Trophoblast cell (in vitro differentiated cells and primary cell): Measurements from ENCODE around the gene LMOD2.

ENCODE experiments used
- DNase-seq, 2 donors: peaks; one replicate each; pipeline ENCODE4 v3.0.0-alpha.2; 2016
- H2AFZ ChIP-seq: 2 replicates; pipeline ENCODE4 v1.6.1; 2013; ENCODE audit warnings: low read length, moderate library complexity, mild to moderate bottlenecking; ENCODE audit not compliant: insufficient read depth, poor library complexity
- H2AK5ac ChIP-seq: 2 replicates; pipeline ENCODE4 v1.6.1; 2013; ENCODE audit warnings: mild to moderate bottlenecking, low read length
- H2BK120ac ChIP-seq: 2 replicates; pipeline ENCODE4 v1.6.1; 2013; ENCODE audit warnings: low read length, mild to moderate bottlenecking, moderate library complexity; ENCODE audit not compliant: insufficient read depth, poor library complexity
- H2BK12ac ChIP-seq: 2 replicates; pipeline ENCODE4 v1.6.1; 2013; ENCODE audit warnings: mild to moderate bottlenecking, low read length, moderate library complexity
- H2BK5ac ChIP-seq: 2 replicates; pipeline ENCODE4 v1.6.1; 2013; ENCODE audit warnings: low read length, low read depth, moderate library complexity, mild to moderate bottlenecking; ENCODE audit not compliant: poor library complexity
- H3K14ac ChIP-seq: 2 replicates; pipeline ENCODE4 v1.6.1; 2013; ENCODE audit warnings: mild to moderate bottlenecking, low read length
- H3K18ac ChIP-seq: 2 replicates; pipeline ENCODE4 v1.6.1; 2013; ENCODE audit warnings: mild to moderate bottlenecking, low read length
- H3K23ac ChIP-seq: 2 replicates; pipeline ENCODE4 v1.6.1; 2013; ENCODE audit warnings: low read length
- H3K27ac ChIP-seq: 2 replicates; pipeline ENCODE4 v1.5.1; 2013; ENCODE audit warnings: low read depth, mild to moderate bottlenecking, inconsistent platforms, low read length, moderate library complexity
- H3K27me3 ChIP-seq: 2 replicates; pipeline ENCODE4 v1.6.1; 2013; ENCODE audit warnings: inconsistent platforms, mild to moderate bottlenecking, low read length, moderate library complexity; ENCODE audit not compliant: insufficient read depth
- H3K36me3 ChIP-seq, 2 experiments: 1 replicate in 1 of 2; 2 replicates in 1 of 2; pipeline ENCODE4 v1.6.1; 2013; ENCODE audit warnings: low read length in 2 of 2, mild to moderate bottlenecking in 2 of 2, moderate library complexity in 1 of 2; ENCODE audit not compliant: insufficient read depth in 2 of 2, control insufficient read depth in 1 of 2
- H3K4ac ChIP-seq: 2 replicates; pipeline ENCODE4 v1.6.1; 2013; ENCODE audit warnings: low read depth, mild to moderate bottlenecking, low read length, moderate library complexity
- H3K4me1 ChIP-seq, 2 experiments: 1 replicate in 1 of 2; 2 replicates in 1 of 2; pipeline ENCODE4 v1.6.1; 2013; ENCODE audit warnings: low read length in 2 of 2, mild to moderate bottlenecking in 2 of 2, moderate library complexity in 1 of 2; ENCODE audit not compliant: insufficient read depth in 2 of 2, control insufficient read depth in 1 of 2
- H3K4me2 ChIP-seq: 2 replicates; pipeline ENCODE4 v1.6.1; 2013; ENCODE audit warnings: inconsistent platforms, mild to moderate bottlenecking, low read length, moderate library complexity
- H3K4me3 ChIP-seq: 2 replicates; pipeline ENCODE4 v1.5.1; 2013; ENCODE audit warnings: mild to moderate bottlenecking, low read depth, low read length, inconsistent platforms
- H3K79me1 ChIP-seq: one replicate; pipeline ENCODE4 v1.6.1; 2013; ENCODE audit warnings: low read length
- H3K79me2 ChIP-seq: 2 replicates; pipeline ENCODE4 v1.6.1; 2013; ENCODE audit warnings: low read length, mild to moderate bottlenecking; ENCODE audit not compliant: control insufficient read depth, insufficient read depth, poor library complexity
- H3K9ac ChIP-seq: 2 replicates; pipeline ENCODE4 v1.6.1; 2013; ENCODE audit warnings: mild to moderate bottlenecking, low read length
- H3K9me3 ChIP-seq: 2 replicates; pipeline ENCODE4 v1.6.1; 2013; ENCODE audit warnings: low read depth, mild to moderate bottlenecking, control low read depth, inconsistent platforms, low read length; ENCODE audit not compliant: insufficient read depth
- H4K12ac ChIP-seq: 2 replicates; pipeline ENCODE4 v1.6.1; 2013; ENCODE audit warnings: low read depth, mild to moderate bottlenecking, low read length, moderate library complexity
- H4K8ac ChIP-seq: 2 replicates; pipeline ENCODE4 v1.6.1; 2013; ENCODE audit warnings: low read depth, mild to moderate bottlenecking, low read length, moderate library complexity
- H4K91ac ChIP-seq: one replicate; pipeline ENCODE4 v1.6.1; 2013; ENCODE audit warnings: low read depth, mild to moderate bottlenecking, low read length, moderate library complexity
- WGBS: extraction: QIAGEN DNeasy Blood & Tissue Kit; methylation state at CpG from one replicate; pipeline ENCODE4 v1.1.7; 2013; ENCODE audit warnings: missing lambda C conversion rate; ENCODE audit not compliant: insufficient read length, insufficient coverage; ENCODE audit errors: extremely low coverage; 5-methylcytosine and 5-hydroxymethylcytosine counted together

LMOD2 gene

GRCh38 chr7:123652406-123652805 is 3.3 kb upstream of the LMOD2 start:
- Histone ChIP-seq H2AK5ac (no peak overlapping the region), H2BK5ac (no peak overlapping the region), H2BK12ac (no peak overlapping the region), H3K4me2 (no peak overlapping the region), H3K27me3 (no peaks in the 10 kb centered on the region), H3K79me2 (no peaks in the 10 kb centered on the region), H2BK120ac (no peak overlapping the region), H3K4me3 (no peak overlapping the region), H3K9me3 (no peaks in the 10 kb centered on the region), H3K79me1 (peaks cover 22% of the 10 kb centered on the region), H3K4ac (no peak overlapping the region), H3K18ac (no peak overlapping the region), H4K91ac (no peak overlapping the region), H4K8ac (no peak overlapping the region), H3K23ac (no peak overlapping the region), H4K12ac (no peak overlapping the region), H3K27ac (no peak overlapping the region), H3K36me3 (no peaks in the 10 kb centered on the region), H3K14ac (no peak overlapping the region), H2AFZ (no peak overlapping the region), H3K4me1 (peaks cover 12 to 13% of the 10 kb centered on the region in 2 experiments), H3K9ac (no peak overlapping the region)
- DNase-seq = no peak
- whole genome bisulfite sequencing = no CpG with 5 or more reads among the region's 1 CpG

- peak overlapping the region; percentile 80 for H4K91ac ChIP-seq
- H3K36me3 ChIP-seq = no peaks in the 10 kb centered on the region
- H3K4me2 ChIP-seq = no peak overlapping the region
- peak overlapping the region; percentile 29 for H3K14ac ChIP-seq
- H4K8ac ChIP-seq = no peak overlapping the region
- no peaks in the 10 kb centered on the region for H3K79me2 ChIP-seq
- no peak overlapping the region for H3K9ac ChIP-seq
- H4K12ac ChIP-seq = no peak overlapping the region
- peaks cover 8 to 9% of the 10 kb centered on the region in 2 experiments for H3K4me1 ChIP-seq
- no peak overlapping the region for H2BK120ac ChIP-seq
- H3K9me3 ChIP-seq = no peaks in the 10 kb centered on the region
- no peak overlapping the region for H3K18ac ChIP-seq
- H2BK5ac ChIP-seq = peak overlapping the region; percentile 5
- no peak overlapping the region for H3K27ac ChIP-seq
- no peak for DNase-seq
- H3K23ac ChIP-seq = no peak overlapping the region
- H3K79me1 ChIP-seq = peaks cover 17% of the 10 kb centered on the region
- WGBS = no CpG with 5 or more reads among the region's 6 CpGs
- no peak overlapping the region for H2AK5ac ChIP-seq
- H2BK12ac ChIP-seq = peak overlapping the region; percentile 87
- no peak overlapping the region for H2AFZ ChIP-seq
- H3K27me3 ChIP-seq = no peaks in the 10 kb centered on the region
- H3K4ac ChIP-seq = no peak overlapping the region
- H3K4me3 ChIP-seq = no peak overlapping the region
These were observed 2.5 kb upstream of the LMOD2 start for GRCh38 chr7:123653162-123653561.

GRCh38 chr7:123656544-123657303 is 1.1 kb downstream of the LMOD2 start:
- H2AK5ac ChIP-seq = no peak overlapping the region
- no peak overlapping the region for H4K8ac ChIP-seq
- H3K79me2 ChIP-seq = no peaks in the 10 kb centered on the region
- H3K9me3 ChIP-seq = no peaks in the 10 kb centered on the region
- no peak overlapping the region for H2AFZ ChIP-seq
- peaks cover 4 to 12% of the 10 kb centered on the region in 2 experiments for H3K4me1 ChIP-seq
- H3K4me3 ChIP-seq = no peak overlapping the region
- no peak overlapping the region for H2BK120ac ChIP-seq
- H3K27ac ChIP-seq = no peak overlapping the region
- H2BK5ac ChIP-seq = no peak overlapping the region
- no peak overlapping the region for H4K91ac ChIP-seq
- no peaks in the 10 kb centered on the region for H3K36me3 ChIP-seq
- no peak for DNase-seq
- no peak overlapping the region for H3K14ac ChIP-seq
- no peaks in the 10 kb centered on the region for H3K27me3 ChIP-seq
- no peak overlapping the region for H4K12ac ChIP-seq
- H3K79me1 ChIP-seq = peaks cover 6% of the 10 kb centered on the region
- no peak overlapping the region for H3K18ac ChIP-seq
- no peak overlapping the region for H3K23ac ChIP-seq
- no CpG with 5 or more reads among the region's 6 CpGs for WGBS
- H3K4me2 ChIP-seq = no peak overlapping the region
- H3K9ac ChIP-seq = no peak overlapping the region
- no peak overlapping the region for H3K4ac ChIP-seq
- no peak overlapping the region for H2BK12ac ChIP-seq

GRCh38 chr7:123657304-123657685 is 1.6 kb downstream of the LMOD2 start:
- Histone ChIP-seq H2AFZ (no peak overlapping the region), H3K18ac (no peak overlapping the region), H4K12ac (no peak overlapping the region), H3K27ac (no peak overlapping the region), H3K4me3 (no peak overlapping the region), H3K23ac (no peak overlapping the region), H2BK12ac (no peak overlapping the region), H3K79me1 (peaks cover 6% of the 10 kb centered on the region), H3K36me3 (peaks cover 0 to 2% of the 10 kb centered on the region in 2 experiments), H3K4ac (no peak overlapping the region), H3K9me3 (no peaks in the 10 kb centered on the region), H2BK5ac (no peak overlapping the region), H3K4me1 (peaks cover 4 to 12% of the 10 kb centered on the region in 2 experiments), H3K79me2 (no peaks in the 10 kb centered on the region), H4K91ac (no peak overlapping the region), H3K4me2 (no peak overlapping the region), H3K14ac (no peak overlapping the region), H3K27me3 (no peaks in the 10 kb centered on the region), H3K9ac (no peak overlapping the region), H4K8ac (no peak overlapping the region), H2BK120ac (no peak overlapping the region), H2AK5ac (no peak overlapping the region)
- no CpG with 5 or more reads among the region's 1 CpG for WGBS
- DNase-seq = no peak
